ENCODE measurements around the gene LRCOL1.

Gene LRCOL1

DNA sequence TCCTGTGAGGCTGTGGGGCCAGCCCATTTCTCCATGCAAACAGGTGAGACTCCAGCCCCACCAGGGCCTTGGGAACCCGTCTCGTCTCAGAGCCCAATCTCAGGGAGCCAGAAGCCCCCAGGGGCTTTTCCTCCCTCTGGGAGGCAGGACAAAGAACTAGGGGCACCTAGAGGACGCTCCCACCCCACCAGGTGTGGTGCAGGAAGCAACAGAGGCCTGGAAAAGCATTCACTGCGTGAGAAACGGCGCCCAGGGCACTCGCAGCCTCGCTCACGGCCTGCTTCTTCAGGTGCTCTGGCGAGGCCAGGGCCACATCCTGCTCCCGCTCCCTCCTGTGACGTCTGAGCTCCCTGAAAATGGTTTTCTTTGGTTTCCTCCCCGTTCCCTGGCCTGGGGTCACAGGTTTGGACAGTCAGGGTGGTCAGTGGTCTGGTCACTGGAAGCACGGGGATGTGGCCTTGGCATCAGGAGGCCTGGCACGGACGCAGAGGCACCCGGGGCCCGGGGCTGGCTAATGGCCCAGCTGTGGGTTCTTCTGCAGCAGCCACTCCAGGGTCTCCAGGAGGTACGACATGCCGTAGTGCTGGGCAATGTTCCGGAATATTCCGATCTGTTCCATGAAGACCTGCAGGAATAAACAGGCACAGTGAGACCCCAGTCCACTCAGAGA is 13.9 kb upstream of the LRCOL1 start:
- H3K27ac ChIP-seq (ENCODE audit: low read length), result no peak overlapping the region
- no peaks in the 10 kb centered on the region for H3K4me1 ChIP-seq (ENCODE audit: insufficient read depth, low read length)
- H2AFZ ChIP-seq (ENCODE audit: low read depth, low read length), result no peak overlapping the region
- H3K36me3 ChIP-seq (ENCODE audit: insufficient read depth, low read length), result peaks cover 59% of the 10 kb centered on the region
- DNase-seq, result no peak
- ATAC-seq (ENCODE audit: insufficient read depth, low read depth), result no peak
- peaks cover 15% of the 10 kb centered on the region for H4K20me1 ChIP-seq (ENCODE audit: insufficient read depth, low read length)
- H3K9ac ChIP-seq (ENCODE audit: low read depth, low read length), result no peak overlapping the region
- H3K4me3 ChIP-seq (ENCODE audit: low read depth in 1 of 2, low read length in 2 of 2), result no peak overlapping the region
- TF ChIP-seq CTCF (IDR thresholded peaks at IDR 0.05; ENCODE audit: borderline replicate concordance, extremely low read depth, low read length, poor library complexity, severe bottlenecking) (no peak), EZH2 (IDR thresholded peaks at IDR 0.05; ENCODE audit: borderline replicate concordance, low read depth, low read length, severe bottlenecking) (no peak)
- H3K79me2 ChIP-seq (ENCODE audit: insufficient read depth, low read length), result no peaks in the 10 kb centered on the region
- no peaks in the 10 kb centered on the region for H3K27me3 ChIP-seq (ENCODE audit: insufficient read depth, low read length, poor library complexity)
- H3K4me2 ChIP-seq (ENCODE audit: insufficient read depth, low read length), result no peak overlapping the region
- H3K9me3 ChIP-seq (ENCODE audit: insufficient read depth, low read length, severe bottlenecking), result no peaks in the 10 kb centered on the region

- Histone ChIP-seq H2AFZ (ENCODE audit: low read depth, low read length) (no peak overlapping the region), H3K36me3 (ENCODE audit: insufficient read depth, low read length) (peaks cover 50% of the 10 kb centered on the region), H3K9ac (ENCODE audit: low read depth, low read length) (no peak overlapping the region), H3K79me2 (ENCODE audit: insufficient read depth, low read length) (no peaks in the 10 kb centered on the region), H3K4me3 (ENCODE audit: low read depth in 1 of 2, low read length in 2 of 2) (no peak overlapping the region), H3K27me3 (ENCODE audit: insufficient read depth, low read length, poor library complexity) (no peaks in the 10 kb centered on the region), H3K4me1 (ENCODE audit: insufficient read depth, low read length) (no peaks in the 10 kb centered on the region), H3K9me3 (ENCODE audit: insufficient read depth, low read length, severe bottlenecking) (no peaks in the 10 kb centered on the region), H3K4me2 (ENCODE audit: insufficient read depth, low read length) (no peak overlapping the region), H3K27ac (ENCODE audit: low read length) (no peak overlapping the region), H4K20me1 (ENCODE audit: insufficient read depth, low read length) (peaks cover 15% of the 10 kb centered on the region)
- no peak for TF ChIP-seq CTCF (IDR thresholded peaks at IDR 0.05; ENCODE audit: borderline replicate concordance, extremely low read depth, low read length, poor library complexity, severe bottlenecking)
- TF ChIP-seq EZH2 (IDR thresholded peaks at IDR 0.05; ENCODE audit: borderline replicate concordance, low read depth, low read length, severe bottlenecking), result no peak
- DNase-seq (no peak), ATAC-seq (ENCODE audit: insufficient read depth, low read depth) (no peak)
Measured at GRCh38 chr12:132623072-132623869, 12.9 kb upstream of the LRCOL1 start.

GRCh38 chr12:132622437-132623071 is 12.2 kb upstream of the LRCOL1 start:
- Histone ChIP-seq H3K79me2 (ENCODE audit: insufficient read depth, low read length) (no peaks in the 10 kb centered on the region), H3K4me1 (ENCODE audit: insufficient read depth, low read length) (no peaks in the 10 kb centered on the region), H3K4me2 (ENCODE audit: insufficient read depth, low read length) (no peak overlapping the region), H3K4me3 (ENCODE audit: low read depth in 1 of 2, low read length in 2 of 2) (no peak overlapping the region), H3K9me3 (ENCODE audit: insufficient read depth, low read length, severe bottlenecking) (peaks cover 3% of the 10 kb centered on the region), H2AFZ (ENCODE audit: low read depth, low read length) (no peak overlapping the region), H4K20me1 (ENCODE audit: insufficient read depth, low read length) (peaks cover 15% of the 10 kb centered on the region), H3K27ac (ENCODE audit: low read length) (no peak overlapping the region), H3K36me3 (ENCODE audit: insufficient read depth, low read length) (peaks cover 47% of the 10 kb centered on the region), H3K9ac (ENCODE audit: low read depth, low read length) (no peak overlapping the region), H3K27me3 (ENCODE audit: insufficient read depth, low read length, poor library complexity) (no peaks in the 10 kb centered on the region)
- peak; percentile 32 for DNase-seq
- TF ChIP-seq EZH2 (IDR thresholded peaks at IDR 0.05; ENCODE audit: borderline replicate concordance, low read depth, low read length, severe bottlenecking) (no peak), CTCF (IDR thresholded peaks at IDR 0.05; ENCODE audit: borderline replicate concordance, extremely low read depth, low read length, poor library complexity, severe bottlenecking) (no peak)
- ATAC-seq (ENCODE audit: insufficient read depth, low read depth), result 0 out of 3 replicates have a peak, but pooled peaks have one; percentile 10

Data from DND-41 (cell line).